Astrocyte (in vitro differentiated cells and primary cell): ENCODE results near the gene NLE1. TPM values are rescaled to one million over a fixed set of nuclear protein-coding genes. Genes with fewer than 3 reads are reported as not detected.

Experiments
- DNase-seq: peaks from one replicate; pipeline ENCODE4 v3.0.0-alpha.2; 2010; ENCODE audit warnings: low read depth
- FAIRE-seq: peaks from 2 replicates; lab custom pipeline; 2011; peaks lifted over from hg19 to GRCh38; lab: Jason Lieb, UNC
- H2AFZ ChIP-seq: 2 replicates; pipeline ENCODE4 v1.6.0; 2012; ENCODE audit warnings: low read depth, low read length, inconsistent platforms
- H3K27ac ChIP-seq: 2 replicates; pipeline ENCODE4 v1.5.1; 2011; ENCODE audit warnings: low read depth, low read length, inconsistent platforms
- H3K27me3 ChIP-seq: 2 replicates; pipeline ENCODE4 v1.6.0; 2011; ENCODE audit warnings: low read length, inconsistent platforms; ENCODE audit not compliant: insufficient read depth
- H3K36me3 ChIP-seq: 2 replicates; pipeline ENCODE4 v1.5.1; 2011; ENCODE audit warnings: low read length, inconsistent platforms; ENCODE audit not compliant: insufficient read depth
- H3K4me1 ChIP-seq: 2 replicates; pipeline ENCODE4 v1.5.1; 2011; ENCODE audit warnings: low read length, inconsistent platforms; ENCODE audit not compliant: insufficient read depth
- H3K4me2 ChIP-seq: 2 replicates; pipeline ENCODE4 v1.6.0; 2012; ENCODE audit warnings: low read length, inconsistent platforms
- H3K4me3 ChIP-seq: 2 replicates; pipeline ENCODE4 v1.5.1; 2011; ENCODE audit warnings: low read depth, mild to moderate bottlenecking, low read length, inconsistent platforms; ENCODE audit not compliant: insufficient read depth
- H3K79me2 ChIP-seq: 2 replicates; pipeline ENCODE4 v1.6.0; 2012; ENCODE audit warnings: mild to moderate bottlenecking, low read length, inconsistent platforms; ENCODE audit not compliant: insufficient read depth
- H3K9ac ChIP-seq: 2 replicates; pipeline ENCODE4 v1.6.0; 2012; ENCODE audit warnings: mild to moderate bottlenecking, low read length, inconsistent platforms
- H3K9me3 ChIP-seq: 2 replicates; pipeline ENCODE4 v1.5.1; 2012; ENCODE audit warnings: low read depth, mild to moderate bottlenecking, low read length, inconsistent platforms; ENCODE audit not compliant: insufficient read depth
- H4K20me1 ChIP-seq: 2 replicates; pipeline ENCODE4 v1.6.0; 2012; ENCODE audit warnings: low read length, inconsistent platforms; ENCODE audit not compliant: insufficient read depth
- H3K27ac Mint-ChIP-seq: one replicate; pipeline ENCODE4 v1.8.0; 2021; ENCODE audit warnings: mild to moderate bottlenecking, mixed read lengths; ENCODE audit not compliant: unreplicated experiment
- H3K27me3 Mint-ChIP-seq: one replicate; pipeline ENCODE4 v1.8.0; 2021; ENCODE audit warnings: low read depth, mixed read lengths; ENCODE audit not compliant: unreplicated experiment
- H3K36me3 Mint-ChIP-seq: one replicate; pipeline ENCODE4 v1.8.0; 2021; ENCODE audit warnings: low read depth, mixed read lengths; ENCODE audit not compliant: unreplicated experiment
- H3K4me1 Mint-ChIP-seq: one replicate; pipeline ENCODE4 v1.8.0; 2021; ENCODE audit warnings: low read depth, mixed read lengths; ENCODE audit not compliant: unreplicated experiment
- H3K4me3 Mint-ChIP-seq: one replicate; pipeline ENCODE4 v1.8.0; 2021; ENCODE audit warnings: mild to moderate bottlenecking, moderate library complexity, mixed read lengths; ENCODE audit not compliant: unreplicated experiment
- H3K9me3 Mint-ChIP-seq: one replicate; pipeline ENCODE4 v1.8.0; 2021; ENCODE audit warnings: mild to moderate bottlenecking, mixed read lengths; ENCODE audit not compliant: unreplicated experiment
- EZH2 ChIP-seq: IDR thresholded peaks from 2 replicates; pipeline ENCODE4 v1.6.1; 2012; ENCODE audit warnings: mild to moderate bottlenecking, low read length, inconsistent platforms; ENCODE audit not compliant: insufficient read depth
- total RNA-seq: library from RNA; stranded (reverse); gene quantifications from 2 replicates; pipeline ENCODE4 v1.2.1, GENCODE V29; 2021
- TF ChIP-seq, protein P1 (sequence below): IDR thresholded peaks from 2 replicates; pipeline ENCODE4 v1.5.1; 2011; ENCODE audit warnings: low read depth, mild to moderate bottlenecking, inconsistent platforms, low read length, moderate library complexity; ENCODE audit not compliant: insufficient read depth

The NLE1 gene
- total RNA-seq, 1 donor from 2014 or later, result 19.8 TPM

DNA sequence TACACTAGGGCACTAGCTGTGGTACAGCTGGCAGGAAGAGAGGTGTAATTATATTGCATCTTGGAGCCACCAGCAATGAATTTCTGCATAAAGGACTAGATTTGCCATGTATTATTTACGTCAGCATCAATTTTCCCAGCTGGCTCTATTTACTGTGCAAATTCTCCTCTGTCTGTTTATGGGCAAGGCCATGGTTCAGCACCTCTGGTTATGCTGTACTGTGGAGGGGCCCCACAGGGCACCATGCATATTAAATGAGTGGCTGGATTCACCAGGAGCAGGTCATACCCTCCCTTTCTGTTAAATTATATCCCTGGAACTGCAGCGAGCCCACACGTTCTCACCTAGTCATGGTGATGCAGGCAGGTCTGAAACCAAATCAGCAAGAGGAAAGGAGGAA is 42.2 kb downstream of the NLE1 start:
- peaks cover 1% of the 10 kb centered on the region for H3K4me1 Mint-ChIP-seq
- FAIRE-seq, result no peak

DNA sequence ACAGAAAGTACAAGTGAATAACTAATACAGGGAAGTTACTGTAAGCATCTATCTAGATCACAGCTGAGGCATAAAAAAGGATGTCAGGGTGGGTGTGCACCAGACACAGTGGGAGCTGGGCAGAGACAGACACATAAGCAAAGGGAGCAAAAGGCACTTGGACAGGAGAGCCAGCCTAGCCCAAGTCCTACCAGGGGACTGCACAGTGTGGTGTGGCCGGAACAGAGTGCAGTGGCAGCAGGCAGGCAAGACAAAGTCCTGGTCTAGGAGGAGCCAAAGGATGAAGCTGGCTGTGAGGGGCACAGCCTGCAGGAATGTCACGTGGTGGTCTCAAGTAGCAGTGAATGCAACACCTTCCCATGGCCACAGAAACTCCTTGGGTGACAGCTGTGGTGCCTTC is 44.3 kb downstream of the NLE1 start:
- no peaks in the 10 kb centered on the region for H3K9me3 ChIP-seq
- Mint-ChIP-seq H3K4me3 (no peak overlapping the region), H3K36me3 (peaks cover 10% of the 10 kb centered on the region), H3K4me1 (peaks cover 5% of the 10 kb centered on the region), H3K9me3 (peaks cover 3% of the 10 kb centered on the region), H3K27ac (no peak overlapping the region), H3K27me3 (no peaks in the 10 kb centered on the region)
- H3K4me1 ChIP-seq, result peaks cover 9% of the 10 kb centered on the region
- H3K4me3 ChIP-seq, result no peak overlapping the region
- H3K27ac ChIP-seq, result no peak overlapping the region
- peaks cover 16% of the 10 kb centered on the region for H3K36me3 ChIP-seq
- DNase-seq (no peak), FAIRE-seq (no peak)
- no peaks in the 10 kb centered on the region for H3K27me3 ChIP-seq
- H3K79me2 ChIP-seq, result no peaks in the 10 kb centered on the region
- TF ChIP-seq EZH2, result no peak
- TF ChIP-seq, protein P1, sequence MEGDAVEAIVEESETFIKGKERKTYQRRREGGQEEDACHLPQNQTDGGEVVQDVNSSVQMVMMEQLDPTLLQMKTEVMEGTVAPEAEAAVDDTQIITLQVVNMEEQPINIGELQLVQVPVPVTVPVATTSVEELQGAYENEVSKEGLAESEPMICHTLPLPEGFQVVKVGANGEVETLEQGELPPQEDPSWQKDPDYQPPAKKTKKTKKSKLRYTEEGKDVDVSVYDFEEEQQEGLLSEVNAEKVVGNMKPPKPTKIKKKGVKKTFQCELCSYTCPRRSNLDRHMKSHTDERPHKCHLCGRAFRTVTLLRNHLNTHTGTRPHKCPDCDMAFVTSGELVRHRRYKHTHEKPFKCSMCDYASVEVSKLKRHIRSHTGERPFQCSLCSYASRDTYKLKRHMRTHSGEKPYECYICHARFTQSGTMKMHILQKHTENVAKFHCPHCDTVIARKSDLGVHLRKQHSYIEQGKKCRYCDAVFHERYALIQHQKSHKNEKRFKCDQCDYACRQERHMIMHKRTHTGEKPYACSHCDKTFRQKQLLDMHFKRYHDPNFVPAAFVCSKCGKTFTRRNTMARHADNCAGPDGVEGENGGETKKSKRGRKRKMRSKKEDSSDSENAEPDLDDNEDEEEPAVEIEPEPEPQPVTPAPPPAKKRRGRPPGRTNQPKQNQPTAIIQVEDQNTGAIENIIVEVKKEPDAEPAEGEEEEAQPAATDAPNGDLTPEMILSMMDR, result no peak
- H3K9ac ChIP-seq, result no peak overlapping the region
- H4K20me1 ChIP-seq, result no peaks in the 10 kb centered on the region
- no peak overlapping the region for H2AFZ ChIP-seq
- no peak overlapping the region for H3K4me2 ChIP-seq

More for the DNA sequence above, 42.2 kb downstream of the NLE1 start:
- Mint-ChIP-seq H3K9me3 (peaks cover 1% of the 10 kb centered on the region), H3K36me3 (peaks cover 10% of the 10 kb centered on the region), H3K27ac (no peak overlapping the region), H3K27me3 (no peaks in the 10 kb centered on the region), H3K4me3 (no peak overlapping the region)
- no peaks in the 10 kb centered on the region for H3K79me2 ChIP-seq
- DNase-seq, result no peak
- H3K9me3 ChIP-seq, result no peaks in the 10 kb centered on the region
- H4K20me1 ChIP-seq, result no peaks in the 10 kb centered on the region
- no peak overlapping the region for H3K4me3 ChIP-seq
- no peak overlapping the region for H3K27ac ChIP-seq
- peaks cover 16% of the 10 kb centered on the region for H3K36me3 ChIP-seq
- no peak overlapping the region for H3K9ac ChIP-seq
- H3K27me3 ChIP-seq, result no peaks in the 10 kb centered on the region
- H3K4me1 ChIP-seq, result peaks cover 4% of the 10 kb centered on the region
- no peak overlapping the region for H2AFZ ChIP-seq
- H3K4me2 ChIP-seq, result no peak overlapping the region
- no peak for TF ChIP-seq EZH2
- TF ChIP-seq, protein P1, result no peak

DNA sequence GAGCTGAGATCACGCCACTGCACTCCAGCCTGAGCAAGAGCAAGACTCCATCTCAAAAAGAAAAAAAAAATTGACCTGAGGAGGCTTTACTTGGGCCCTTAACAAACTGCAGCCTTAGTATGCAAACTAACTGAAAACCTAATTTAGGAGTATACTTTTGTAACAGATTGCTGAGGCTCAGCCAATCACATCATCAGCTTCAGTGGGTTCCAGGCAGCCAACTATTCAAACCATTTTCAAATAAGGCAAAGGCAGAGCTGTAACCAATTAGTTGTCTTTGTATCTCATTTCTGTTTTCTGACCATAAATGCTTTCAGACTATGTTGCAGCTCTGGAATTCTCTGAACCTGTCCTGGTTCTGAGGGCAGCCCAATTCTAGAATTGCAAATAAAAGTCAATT is 46.4 kb downstream of the NLE1 start:
- Histone ChIP-seq H3K9me3 (no peaks in the 10 kb centered on the region), H3K27ac (no peak overlapping the region), H4K20me1 (no peaks in the 10 kb centered on the region), H3K27me3 (no peaks in the 10 kb centered on the region), H3K79me2 (no peaks in the 10 kb centered on the region), H2AFZ (no peak overlapping the region), H3K4me1 (peaks cover 9% of the 10 kb centered on the region), H3K36me3 (peaks cover 16% of the 10 kb centered on the region), H3K4me3 (no peak overlapping the region), H3K4me2 (no peak overlapping the region), H3K9ac (no peak overlapping the region)
- FAIRE-seq (no peak), DNase-seq (no peak)
- no peak overlapping the region for H3K27ac Mint-ChIP-seq
- H3K9me3 Mint-ChIP-seq, result peaks cover 3% of the 10 kb centered on the region
- H3K36me3 Mint-ChIP-seq, result peaks cover 5% of the 10 kb centered on the region
- H3K4me1 Mint-ChIP-seq, result peaks cover 5% of the 10 kb centered on the region
- no peak for TF ChIP-seq EZH2
- TF ChIP-seq, protein P1, result no peak
- no peak overlapping the region for H3K4me3 Mint-ChIP-seq
- H3K27me3 Mint-ChIP-seq, result no peaks in the 10 kb centered on the region
